Breast epithelium (tissue), 3 donors: ENCODE data around the gene ZNF135.

Experiments
- POLR2AphosphoS5 ChIP-seq, 3 donors: sonication (generic); formaldehyde crosslinking; IDR thresholded peaks; one replicate each; pipeline ENCODE4 v1.6.1; 2017; ENCODE audit warnings: antibody characterized with exemption in 3 of 3
- TF ChIP-seq, protein P1 (sequence below), 3 donors: fragments of 450-650 bp; IDR thresholded peaks; one replicate each; pipeline ENCODE4 v1.5.1; 2016 to 2017; ENCODE audit warnings: antibody characterized with exemption in 3 of 3, mild to moderate bottlenecking in 3 of 3, moderate library complexity in 3 of 3

DNA sequence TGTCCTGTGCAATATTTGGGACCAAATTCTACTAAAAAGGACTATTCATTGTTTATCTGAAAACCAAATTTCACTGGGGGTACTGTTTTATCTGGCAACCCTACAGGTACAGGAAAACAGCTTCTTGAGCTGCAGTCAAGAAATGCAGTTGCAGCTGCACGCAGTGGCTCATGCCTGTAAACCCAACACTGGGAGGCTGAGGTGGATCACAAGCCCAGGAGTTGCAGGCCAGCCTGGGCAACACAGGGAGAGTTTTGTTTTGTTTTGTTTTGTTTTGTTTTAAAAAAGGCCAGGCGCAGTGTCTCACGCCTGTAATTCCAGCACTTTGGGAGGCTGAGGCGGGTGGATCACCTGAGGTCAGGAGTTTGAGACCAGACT lies 36.8 kb upstream of the ZNF135 start:
- TF ChIP-seq, protein P1, sequence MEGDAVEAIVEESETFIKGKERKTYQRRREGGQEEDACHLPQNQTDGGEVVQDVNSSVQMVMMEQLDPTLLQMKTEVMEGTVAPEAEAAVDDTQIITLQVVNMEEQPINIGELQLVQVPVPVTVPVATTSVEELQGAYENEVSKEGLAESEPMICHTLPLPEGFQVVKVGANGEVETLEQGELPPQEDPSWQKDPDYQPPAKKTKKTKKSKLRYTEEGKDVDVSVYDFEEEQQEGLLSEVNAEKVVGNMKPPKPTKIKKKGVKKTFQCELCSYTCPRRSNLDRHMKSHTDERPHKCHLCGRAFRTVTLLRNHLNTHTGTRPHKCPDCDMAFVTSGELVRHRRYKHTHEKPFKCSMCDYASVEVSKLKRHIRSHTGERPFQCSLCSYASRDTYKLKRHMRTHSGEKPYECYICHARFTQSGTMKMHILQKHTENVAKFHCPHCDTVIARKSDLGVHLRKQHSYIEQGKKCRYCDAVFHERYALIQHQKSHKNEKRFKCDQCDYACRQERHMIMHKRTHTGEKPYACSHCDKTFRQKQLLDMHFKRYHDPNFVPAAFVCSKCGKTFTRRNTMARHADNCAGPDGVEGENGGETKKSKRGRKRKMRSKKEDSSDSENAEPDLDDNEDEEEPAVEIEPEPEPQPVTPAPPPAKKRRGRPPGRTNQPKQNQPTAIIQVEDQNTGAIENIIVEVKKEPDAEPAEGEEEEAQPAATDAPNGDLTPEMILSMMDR (IDR thresholded peaks at IDR 0.05), result no peak
- no peak for TF ChIP-seq POLR2AphosphoS5 (IDR thresholded peaks at IDR 0.05)
